ENCODE data around the gene CAPN1.
"Not testable (repeated sequence)": the region's sequence is repeated elsewhere in the genome, so short reads cannot be mapped to it uniquely, and the experiment has no call there.

CAPN1 gene

DNA sequence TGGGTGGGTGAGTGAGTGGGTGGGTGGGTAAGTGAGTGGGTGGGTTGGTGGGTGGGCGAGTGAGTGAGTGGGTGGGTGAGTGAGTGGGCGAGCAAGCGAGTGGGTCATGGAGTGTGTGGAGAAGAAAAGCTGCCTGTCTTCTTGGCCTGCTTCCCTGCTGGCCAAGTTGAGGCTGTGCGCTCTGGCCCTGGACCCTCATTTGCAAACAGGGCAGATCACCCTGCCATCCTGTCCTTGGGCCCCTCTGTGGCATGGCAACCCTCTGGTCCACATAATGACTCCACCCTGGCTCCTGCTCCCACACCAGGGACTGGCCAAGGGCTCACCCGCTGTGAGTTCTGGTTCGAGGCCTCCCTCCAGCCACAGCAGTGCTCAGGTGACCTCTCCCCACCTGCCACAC is 35.1 kb downstream of the CAPN1 start:
- peak overlapping the region; percentile 68 for H3K27ac Mint-ChIP-seq

GRCh38 chr11:65217441-65218423 is 36.0 kb downstream of the CAPN1 start:
- Mint-ChIP-seq H3K9me3 (peaks cover 6% of the 10 kb centered on the region), H3K27me3 (no peaks in the 10 kb centered on the region), H3K4me3 (no peak overlapping the region), H3K4me1 (peaks cover 30% of the 10 kb centered on the region), H3K36me3 (peaks cover 5% of the 10 kb centered on the region), H3K27ac (peak overlapping the region; percentile 68)

More for the DNA sequence above, 35.1 kb downstream of the CAPN1 start:
- Mint-ChIP-seq H3K9me3 (peaks cover 6% of the 10 kb centered on the region), H3K36me3 (peaks cover 5% of the 10 kb centered on the region), H3K27me3 (no peaks in the 10 kb centered on the region), H3K4me1 (peaks cover 31% of the 10 kb centered on the region), H3K4me3 (no peak overlapping the region)

GRCh38 chr11:65218446-65218845 is 36.7 kb downstream of the CAPN1 start:
- Mint-ChIP-seq H3K9me3 (peaks cover 6% of the 10 kb centered on the region), H3K4me3 (no peak overlapping the region)

GRCh38 chr11:65219930-65220213 is 38.1 kb downstream of the CAPN1 start:
- H3K4me1 Mint-ChIP-seq: peaks cover 14% of the 10 kb centered on the region
- H3K36me3 Mint-ChIP-seq: peaks cover 5% of the 10 kb centered on the region
- H3K9me3 Mint-ChIP-seq: peaks cover 6% of the 10 kb centered on the region

More at GRCh38 chr11:65218446-65218845, 36.7 kb downstream of the CAPN1 start:
- Mint-ChIP-seq H3K36me3 (peaks cover 5% of the 10 kb centered on the region), H3K27ac (no peak overlapping the region), H3K4me1 (peaks cover 23% of the 10 kb centered on the region), H3K27me3 (no peaks in the 10 kb centered on the region)

GRCh38 chr11:65221026-65221425 is 39.3 kb downstream of the CAPN1 start:
- Mint-ChIP-seq H3K4me1 (peaks cover 14% of the 10 kb centered on the region), H3K36me3 (no peaks in the 10 kb centered on the region), H3K4me3 (no peak overlapping the region), H3K27ac (no peak overlapping the region), H3K9me3 (no peaks in the 10 kb centered on the region), H3K27me3 (peaks cover 4% of the 10 kb centered on the region)

More at GRCh38 chr11:65219930-65220213, 38.1 kb downstream of the CAPN1 start:
- Mint-ChIP-seq H3K27me3 (no peaks in the 10 kb centered on the region), H3K27ac (no peak overlapping the region), H3K4me3 (no peak overlapping the region)

GRCh38 chr11:65223011-65223410 is 41.3 kb downstream of the CAPN1 start:
- H3K9me3 Mint-ChIP-seq: no peaks in the 10 kb centered on the region
- H3K4me3 Mint-ChIP-seq: no peak overlapping the region
- H3K27me3 Mint-ChIP-seq: peaks cover 10% of the 10 kb centered on the region
- H3K4me1 Mint-ChIP-seq: peaks cover 16% of the 10 kb centered on the region
- H3K36me3 Mint-ChIP-seq: no peaks in the 10 kb centered on the region
- no peak overlapping the region for H3K27ac Mint-ChIP-seq

- Mint-ChIP-seq H3K27me3 (peaks cover 10% of the 10 kb centered on the region), H3K4me3 (peak overlapping the region; percentile 80), H3K9me3 (no peaks in the 10 kb centered on the region), H3K27ac (no peak overlapping the region), H3K36me3 (no peaks in the 10 kb centered on the region), H3K4me1 (peaks cover 9% of the 10 kb centered on the region)
Observed at GRCh38 chr11:65224930-65225278, 43.2 kb downstream of the CAPN1 start.

- H3K36me3 Mint-ChIP-seq: peaks cover 2% of the 10 kb centered on the region
- H3K27me3 Mint-ChIP-seq: peaks cover 10% of the 10 kb centered on the region
- H3K27ac Mint-ChIP-seq: no peak overlapping the region
- H3K9me3 Mint-ChIP-seq: no peaks in the 10 kb centered on the region
- H3K4me3 Mint-ChIP-seq: peak overlapping the region; percentile 80
- peaks cover 9% of the 10 kb centered on the region for H3K4me1 Mint-ChIP-seq
Observed at GRCh38 chr11:65225279-65226102, 43.8 kb downstream of the CAPN1 start.

- Mint-ChIP-seq H3K4me3 (peak overlapping the region; percentile 80), H3K36me3 (peaks cover 2% of the 10 kb centered on the region), H3K4me1 (peaks cover 9% of the 10 kb centered on the region), H3K9me3 (no peaks in the 10 kb centered on the region), H3K27me3 (peaks cover 10% of the 10 kb centered on the region), H3K27ac (no peak overlapping the region)
Observed at GRCh38 chr11:65226103-65226442, 44.3 kb downstream of the CAPN1 start.

GRCh38 chr11:65227879-65228278 is 46.2 kb downstream of the CAPN1 start:
- Mint-ChIP-seq H3K27ac (no peak overlapping the region), H3K4me1 (peaks cover 9% of the 10 kb centered on the region), H3K36me3 (peaks cover 2% of the 10 kb centered on the region), H3K27me3 (peaks cover 11% of the 10 kb centered on the region), H3K4me3 (no peak overlapping the region), H3K9me3 (no peaks in the 10 kb centered on the region)

- Mint-ChIP-seq H3K9me3 (no peaks in the 10 kb centered on the region), H3K36me3 (no peaks in the 10 kb centered on the region), H3K27me3 (no peaks in the 10 kb centered on the region), H3K27ac (no peak overlapping the region), H3K4me1 (no peaks in the 10 kb centered on the region), H3K4me3 (no peak overlapping the region)
Observed at GRCh38 chr11:65236194-65237059, 54.7 kb downstream of the CAPN1 start.

GRCh38 chr11:65238302-65238701 is 56.6 kb downstream of the CAPN1 start:
- not testable (repeated sequence) for H3K4me3 Mint-ChIP-seq

DNA sequence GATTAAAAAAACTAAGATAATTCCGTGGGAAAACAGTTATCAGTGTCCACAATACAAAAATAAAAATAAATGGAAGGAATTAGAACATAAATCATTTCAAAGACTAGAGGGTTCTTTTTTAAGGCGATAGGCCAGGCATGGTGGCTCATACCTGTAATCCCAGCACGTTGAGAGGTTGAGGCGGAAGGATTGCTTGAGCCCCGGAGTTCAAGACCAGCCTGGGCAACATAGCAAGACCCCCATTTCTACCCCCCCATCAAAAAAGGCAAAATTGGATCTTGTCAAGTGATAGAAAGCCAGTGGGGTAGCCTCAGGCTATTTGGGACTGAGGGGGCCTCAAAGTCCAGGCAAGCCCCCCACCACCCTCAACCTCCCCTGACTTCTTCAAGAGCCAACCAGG is 59.4 kb downstream of the CAPN1 start:
- H3K9me3 Mint-ChIP-seq: no peaks in the 10 kb centered on the region
- H3K4me1 Mint-ChIP-seq: no peaks in the 10 kb centered on the region
- H3K27me3 Mint-ChIP-seq: no peaks in the 10 kb centered on the region
- no peak overlapping the region for H3K27ac Mint-ChIP-seq
- no peak overlapping the region for H3K4me3 Mint-ChIP-seq
- no peaks in the 10 kb centered on the region for H3K36me3 Mint-ChIP-seq

More at GRCh38 chr11:65238302-65238701, 56.6 kb downstream of the CAPN1 start:
- H3K4me1 Mint-ChIP-seq, H3K9me3 Mint-ChIP-seq, H3K36me3 Mint-ChIP-seq, H3K27me3 Mint-ChIP-seq, H3K27ac Mint-ChIP-seq: not testable (repeated sequence)

DNA sequence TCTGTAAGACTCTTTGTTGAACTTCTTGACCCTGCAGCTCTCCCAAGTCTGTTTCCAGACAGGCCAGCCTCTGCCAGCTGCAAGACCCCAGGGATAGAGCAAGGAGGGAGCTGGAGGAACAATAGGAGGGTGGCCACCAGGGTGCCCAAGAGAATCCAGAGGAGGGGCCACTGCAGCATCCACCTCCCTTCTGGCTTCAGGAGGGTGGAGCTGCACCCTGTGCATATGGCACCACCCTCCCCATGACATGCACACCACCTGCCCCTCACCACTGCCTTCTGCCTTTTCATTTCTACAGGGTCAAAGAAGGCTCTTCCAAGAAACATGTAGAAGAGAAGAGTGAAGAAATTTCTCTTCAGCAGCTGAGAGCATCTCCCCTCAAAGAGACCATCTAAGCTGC is 60.0 kb downstream of the CAPN1 start:
- Mint-ChIP-seq H3K27ac (no peak overlapping the region), H3K4me3 (no peak overlapping the region), H3K27me3 (no peaks in the 10 kb centered on the region), H3K36me3 (no peaks in the 10 kb centered on the region), H3K4me1 (no peaks in the 10 kb centered on the region), H3K9me3 (no peaks in the 10 kb centered on the region)

DNA sequence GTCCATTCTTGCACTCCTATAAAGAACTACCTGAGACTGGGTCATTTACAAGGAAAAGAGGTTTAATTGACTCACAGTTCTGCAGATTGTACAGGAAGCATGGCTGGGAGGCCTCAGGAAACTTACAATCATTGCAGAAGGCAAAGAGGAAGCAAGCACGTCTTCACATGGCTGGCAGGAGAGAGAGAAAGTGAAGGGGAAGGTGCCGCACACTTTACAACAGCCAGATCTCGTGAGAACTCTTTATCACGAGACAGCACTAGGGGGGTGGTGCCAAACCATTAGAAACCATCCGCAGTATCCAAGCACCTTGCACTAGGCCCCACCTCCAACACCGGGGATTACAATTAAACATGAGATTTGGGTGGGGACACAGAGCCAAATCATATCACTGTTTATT is 60.7 kb downstream of the CAPN1 start:
- no peak overlapping the region for H3K4me3 Mint-ChIP-seq

More for the DNA sequence above, 60.7 kb downstream of the CAPN1 start:
- H3K27ac Mint-ChIP-seq: no peak overlapping the region
- no peaks in the 10 kb centered on the region for H3K4me1 Mint-ChIP-seq
- no peaks in the 10 kb centered on the region for H3K9me3 Mint-ChIP-seq
- no peaks in the 10 kb centered on the region for H3K27me3 Mint-ChIP-seq
- no peaks in the 10 kb centered on the region for H3K36me3 Mint-ChIP-seq

Data from activated naive CD4-positive, alpha-beta T cell treated with anti-CD3 and anti-CD28 coated beads, Interleukin-2, amount 50 U/mL, for 24 hours (primary cell).